Natural killer cell (primary cell): ENCODE data around the gene DAAM2. TPM values are rescaled to one million over a fixed set of nuclear protein-coding genes. Genes with fewer than 3 reads are reported as not detected.

Experiments used
- ATAC-seq, 3 donors: fragments of 150-1000 bp in 2 of 3; fragments of 200-7000 bp in 1 of 3; cut with Tn5 transposase; 1 replicate in 1 of 3; 2 replicates in 2 of 3; pipeline ENCODE4 v1.10.0; 2021; ENCODE audit warnings: mild to moderate bottlenecking in 2 of 3, moderate library complexity in 2 of 3
- DNase-seq, 2 donors: peaks; one replicate each; pipeline versions ENCODE4 v3.0.0 to v3.0.0-alpha.2; 2013 to 2021; ENCODE audit warnings: mixed read lengths in 1 of 2
- H3K27ac ChIP-seq: one replicate; pipeline ENCODE4 v1.5.1; 2013; ENCODE audit warnings: mild to moderate bottlenecking, low read length
- H3K27me3 ChIP-seq: one replicate; pipeline ENCODE4 v1.6.1; 2013; ENCODE audit warnings: low read length; ENCODE audit not compliant: control insufficient read depth, insufficient read depth
- H3K36me3 ChIP-seq: one replicate; pipeline ENCODE4 v1.6.1; 2013; ENCODE audit warnings: low read length; ENCODE audit not compliant: control insufficient read depth, insufficient read depth
- H3K4me1 ChIP-seq: one replicate; pipeline ENCODE4 v1.6.1; 2013; ENCODE audit warnings: low read length; ENCODE audit not compliant: control insufficient read depth, insufficient read depth
- H3K4me3 ChIP-seq: one replicate; pipeline ENCODE4 v1.5.1; 2013; ENCODE audit warnings: low read length
- H3K9me3 ChIP-seq: one replicate; pipeline ENCODE4 v1.6.1; 2013; ENCODE audit warnings: low read length; ENCODE audit not compliant: control insufficient read depth, insufficient read depth
- H3K27ac Mint-ChIP-seq, 2 donors: one replicate each; pipeline ENCODE4 v1.8.0; 2022; ENCODE audit warnings: mild to moderate bottlenecking in 2 of 2, mixed read lengths in 2 of 2, moderate library complexity in 1 of 2
- H3K27me3 Mint-ChIP-seq, 2 donors: one replicate each; pipeline ENCODE4 v1.8.0; 2022; ENCODE audit warnings: low read depth in 2 of 2, mixed read lengths in 2 of 2
- H3K36me3 Mint-ChIP-seq: one replicate; pipeline ENCODE4 v1.8.0; 2022; ENCODE audit warnings: mixed read lengths
- H3K4me1 Mint-ChIP-seq, 2 donors: one replicate each; pipeline ENCODE4 v1.8.0; 2022; ENCODE audit warnings: mixed read lengths in 2 of 2
- H3K4me3 Mint-ChIP-seq: one replicate; pipeline ENCODE4 v1.8.0; 2022; ENCODE audit warnings: mild to moderate bottlenecking, moderate library complexity, mixed read lengths
- H3K9me3 Mint-ChIP-seq, 2 donors: one replicate each; pipeline ENCODE4 v1.8.0; 2022; ENCODE audit warnings: mixed read lengths in 2 of 2
- CTCF ChIP-seq: fragments of 200-600 bp; IDR thresholded peaks from one replicate; pipeline ENCODE4 v1.8.0; 2022; ENCODE audit warnings: antibody characterized with exemption
- WGBS: methylation state at CpG from one replicate; pipeline ENCODE4 v1.1.7; 2013; ENCODE audit warnings: missing lambda C conversion rate; ENCODE audit not compliant: insufficient coverage; 5-methylcytosine and 5-hydroxymethylcytosine counted together
- intact Hi-C: fragments of 100-400 bp; cut with micrococcal nuclease; formaldehyde crosslinking; loops from one replicate; pipeline ENCODE4 v1.14.2; 2022
- total RNA-seq, 4 donors: library from RNA; stranded (reverse); fragments of 120-200 nt in 1 of 4; gene quantifications; one replicate each; pipeline versions ENCODE4 v1.2.3 to v1.2.4, GENCODE V29; 2013 to 2022

The DAAM2 gene
- total RNA-seq, 3 donors from 2014 or later (not counting 1 experiment from before 2014, with no cell fraction given), result not detected

GRCh38 chr6:39820553-39820952 is 28.4 kb downstream of the DAAM2 start:
- Mint-ChIP-seq H3K27me3 (no peaks in the 10 kb centered on the region), H3K9me3 (no peaks in the 10 kb centered on the region), H3K4me3 (no peak overlapping the region), H3K36me3 (no peaks in the 10 kb centered on the region), H3K4me1 (no peaks in the 10 kb centered on the region), H3K27ac (no peak overlapping the region)
- intact Hi-C loops, result no loop called here
- TF ChIP-seq CTCF, result no peak
- DNase-seq (no peak), ATAC-seq (no peak)
- Histone ChIP-seq H3K27ac (no peak overlapping the region), H3K4me3 (no peak overlapping the region), H3K4me1 (no peaks in the 10 kb centered on the region), H3K27me3 (no peaks in the 10 kb centered on the region), H3K36me3 (no peaks in the 10 kb centered on the region), H3K9me3 (no peaks in the 10 kb centered on the region)

GRCh38 chr6:39821046-39821740 is 29.0 kb downstream of the DAAM2 start:
- no peaks in the 10 kb centered on the region for H3K27me3 Mint-ChIP-seq
- DNase-seq (no peak), ATAC-seq (no peak)
- H3K9me3 ChIP-seq, result no peaks in the 10 kb centered on the region
- H3K4me3 ChIP-seq, result no peak overlapping the region
- H3K27me3 ChIP-seq, result no peaks in the 10 kb centered on the region
- no peaks in the 10 kb centered on the region for H3K9me3 Mint-ChIP-seq
- H3K27ac Mint-ChIP-seq, result no peak overlapping the region
- H3K27ac ChIP-seq, result no peak overlapping the region
- 87% methylated on average over 5 of the region's 5 CpGs for WGBS
- no peak overlapping the region for H3K4me3 Mint-ChIP-seq
- no peaks in the 10 kb centered on the region for H3K4me1 ChIP-seq
- no peaks in the 10 kb centered on the region for H3K36me3 Mint-ChIP-seq
- no peaks in the 10 kb centered on the region for H3K36me3 ChIP-seq
- intact Hi-C loops, result no loop called here
- H3K4me1 Mint-ChIP-seq, result no peaks in the 10 kb centered on the region
- TF ChIP-seq CTCF, result no peak

- Histone ChIP-seq H3K4me1 (no peaks in the 10 kb centered on the region), H3K4me3 (no peak overlapping the region), H3K27me3 (no peaks in the 10 kb centered on the region), H3K27ac (no peak overlapping the region), H3K9me3 (no peaks in the 10 kb centered on the region), H3K36me3 (no peaks in the 10 kb centered on the region)
- no peaks in the 10 kb centered on the region for H3K9me3 Mint-ChIP-seq
- H3K4me3 Mint-ChIP-seq, result no peak overlapping the region
- DNase-seq (no peak), ATAC-seq (no peak)
- WGBS, result 82% methylated on average over 7 of the region's 7 CpGs
- intact Hi-C loops, result no loop called here
- H3K27ac Mint-ChIP-seq, result no peak overlapping the region
- TF ChIP-seq CTCF, result no peak
- H3K27me3 Mint-ChIP-seq, result peaks cover 0 to 6% of the 10 kb centered on the region in 2 donors
- no peaks in the 10 kb centered on the region for H3K36me3 Mint-ChIP-seq
- no peaks in the 10 kb centered on the region for H3K4me1 Mint-ChIP-seq
Observed at GRCh38 chr6:39821742-39822532, 29.8 kb downstream of the DAAM2 start.
